Smooth muscle cell (in vitro differentiated cells): ENCODE results near the gene ETS1. TPM values are rescaled to one million over a fixed set of nuclear protein-coding genes. Genes with fewer than 3 reads are reported as not detected.
A peak's percentile ranks its signal among the peaks of the same experiment; 100 is the strongest.
"Not testable (repeated sequence)": the region's sequence is repeated elsewhere in the genome, so short reads cannot be mapped to it uniquely, and the experiment has no call there.

Source experiments
- DNase-seq: peaks from one replicate; lab custom pipeline; 2025; ENCODE audit not compliant: unreplicated experiment; lab: John Stamatoyannopoulos, UW
- H2AFZ ChIP-seq: fragments of 200-600 bp; sonication (generic); 2 replicates; pipeline ENCODE4 v1.6.0; 2016; ENCODE audit warnings: antibody characterized with exemption, low read depth, mild to moderate bottlenecking
- H3F3A ChIP-seq: fragments of 200-600 bp; sonication (generic); 2 replicates; pipeline ENCODE4 v1.6.0; 2017; ENCODE audit warnings: antibody characterized with exemption, low read depth
- H3K27ac ChIP-seq: fragments of 200-600 bp; sonication (generic); 2 replicates; pipeline ENCODE4 v1.5.1; 2016; ENCODE audit warnings: low read depth, mild to moderate bottlenecking
- H3K27me3 ChIP-seq: fragments of 200-600 bp; sonication (generic); 2 replicates; pipeline ENCODE4 v1.6.1; 2016; ENCODE audit warnings: low read depth, mild to moderate bottlenecking
- H3K36me3 ChIP-seq: fragments of 200-600 bp; sonication (generic); 2 replicates; pipeline ENCODE4 v1.5.1; 2016; ENCODE audit warnings: low read depth
- H3K4me1 ChIP-seq: fragments of 200-600 bp; sonication (generic); 2 replicates; pipeline ENCODE4 v1.5.1; 2016; ENCODE audit warnings: low read depth
- H3K4me2 ChIP-seq: fragments of 200-600 bp; sonication (generic); 2 replicates; pipeline ENCODE4 v1.6.0; 2016; ENCODE audit warnings: mild to moderate bottlenecking
- H3K4me3 ChIP-seq: fragments of 200-600 bp; sonication (generic); 2 replicates; pipeline ENCODE4 v1.5.1; 2016; ENCODE audit warnings: mild to moderate bottlenecking
- H3K79me2 ChIP-seq: fragments of 200-600 bp; sonication (generic); 2 replicates; pipeline ENCODE4 v1.6.0; 2016; ENCODE audit warnings: low read depth, mild to moderate bottlenecking
- H3K9ac ChIP-seq: fragments of 200-600 bp; sonication (generic); 2 replicates; pipeline ENCODE4 v1.6.0; 2016; ENCODE audit warnings: low read depth
- H3K9me3 ChIP-seq: fragments of 200-600 bp; sonication (generic); replicated peaks from 2 replicates; pipeline ENCODE4 v1.5.1; 2016; ENCODE audit warnings: low read depth
- H4K20me1 ChIP-seq: fragments of 200-600 bp; sonication (generic); 2 replicates; pipeline ENCODE4 v1.6.0; 2016; ENCODE audit warnings: low read depth
- CTCF ChIP-seq: fragments of 200-600 bp; sonication (generic); IDR thresholded peaks from 2 replicates; pipeline ENCODE4 v1.5.1; 2017; ENCODE audit warnings: borderline replicate concordance, mild to moderate bottlenecking, antibody characterized with exemption; ENCODE audit not compliant: insufficient read depth, poor library complexity, severe bottlenecking
- WGBS: methylation state at CpG from one replicate; pipeline ENCODE4 v1.1.7; 2016; ENCODE audit warnings: low lambda C conversion rate; 5-methylcytosine and 5-hydroxymethylcytosine counted together
- polyA plus RNA-seq: library from polyadenylated mRNA; unstranded; fragments of >200 nt; fragmentation: Nextera tagmentation; extraction: Ambion mirVana; gene quantifications from 2 replicates; pipeline ENCODE4 v1.2.1, GENCODE V29; 2016
- total RNA-seq: library from RNA; depleted of rRNA; stranded (reverse); fragments of >200 nt; gene quantifications from 2 replicates; pipeline ENCODE4 v1.2.3, GENCODE V29; 2014

The ETS1 gene
- total and polyA plus RNA-seq, 2 experiments from 2014 or later, result 4.1 to 22.8 TPM

GRCh38 chr11:128451652-128452470 lies 135.5 kb downstream of the ETS1 start:
- no peaks in the 10 kb centered on the region for H3K36me3 ChIP-seq
- no peaks in the 10 kb centered on the region for H4K20me1 ChIP-seq
- no peaks in the 10 kb centered on the region for H3K27me3 ChIP-seq
- WGBS, result 91% methylated on average over 26 of the region's 26 CpGs
- no peak overlapping the region for H3K27ac ChIP-seq
- H3F3A ChIP-seq, result peaks cover 9% of the 10 kb centered on the region
- H3K9me3 ChIP-seq, result no peaks in the 10 kb centered on the region
- no peaks in the 10 kb centered on the region for H3K79me2 ChIP-seq
- H3K4me2 ChIP-seq, result no peak overlapping the region
- TF ChIP-seq CTCF, result no peak
- H3K9ac ChIP-seq, result no peak overlapping the region
- no peak overlapping the region for H2AFZ ChIP-seq
- no peak for DNase-seq
- peaks cover 5% of the 10 kb centered on the region for H3K4me1 ChIP-seq
- no peak overlapping the region for H3K4me3 ChIP-seq

GRCh38 chr11:128450882-128451651 lies 136.3 kb downstream of the ETS1 start:
- Histone ChIP-seq H3K27ac (no peak overlapping the region), H4K20me1 (no peaks in the 10 kb centered on the region), H3K4me3 (no peak overlapping the region), H3K27me3 (no peaks in the 10 kb centered on the region), H3F3A (peaks cover 9% of the 10 kb centered on the region), H3K4me1 (peaks cover 5% of the 10 kb centered on the region), H3K36me3 (no peaks in the 10 kb centered on the region), H2AFZ (no peak overlapping the region), H3K4me2 (no peak overlapping the region), H3K9me3 (no peaks in the 10 kb centered on the region), H3K79me2 (no peaks in the 10 kb centered on the region), H3K9ac (no peak overlapping the region)
- no peak for DNase-seq
- no peak for TF ChIP-seq CTCF
- 98% methylated on average over 21 of the region's 21 CpGs for WGBS

GRCh38 chr11:128450425-128450824 lies 136.9 kb downstream of the ETS1 start:
- H3K9me3 ChIP-seq, H3K4me2 ChIP-seq, H3K27me3 ChIP-seq, H3F3A ChIP-seq, H3K27ac ChIP-seq, H4K20me1 ChIP-seq, H3K9ac ChIP-seq, H3K79me2 ChIP-seq, DNase-seq, H3K4me1 ChIP-seq, H2AFZ ChIP-seq, H3K36me3 ChIP-seq, H3K4me3 ChIP-seq: not testable (repeated sequence)
- WGBS, result 80% methylated on average over 4 of the region's 4 CpGs

DNA sequence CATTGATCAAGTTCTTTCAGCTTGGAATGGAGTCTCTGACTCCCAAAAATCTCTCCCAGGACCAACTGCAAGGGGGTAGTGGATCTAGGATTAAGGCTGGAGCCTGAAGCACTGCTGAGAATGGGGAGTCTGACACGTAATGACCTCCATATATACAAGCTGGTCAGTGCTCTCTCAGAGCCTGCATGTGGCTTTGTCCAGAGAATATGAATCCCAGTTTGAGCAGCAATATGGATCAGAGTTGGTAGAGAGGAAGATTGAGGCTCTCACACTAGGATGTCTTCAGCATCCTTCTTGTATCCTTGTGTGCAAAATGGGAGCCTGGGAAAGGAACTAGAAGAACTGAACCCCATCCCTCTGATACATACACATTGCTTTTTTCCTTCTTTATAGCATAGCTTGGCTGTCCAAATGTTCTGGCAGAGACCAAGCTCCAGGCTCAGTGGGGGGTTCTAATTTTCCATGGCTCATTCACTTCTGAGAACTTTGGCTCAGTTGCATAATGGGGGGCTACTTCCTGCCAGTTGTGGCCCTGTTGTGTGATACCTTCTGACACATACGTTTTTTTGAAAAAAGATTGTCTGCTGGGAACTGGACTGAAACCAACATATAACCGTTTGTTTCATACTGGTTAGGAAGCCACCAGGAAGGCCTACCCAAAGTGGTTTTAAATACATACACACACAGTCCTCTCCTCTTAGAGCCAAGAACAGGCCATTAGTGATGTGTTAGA lies 138.2 kb downstream of the ETS1 start:
- Histone ChIP-seq H3K4me2 (no peak overlapping the region), H3K79me2 (no peaks in the 10 kb centered on the region), H3K36me3 (no peaks in the 10 kb centered on the region), H3K27ac (peak overlapping the region; percentile 93), H3K9ac (peak overlapping the region; percentile 68), H2AFZ (no peak overlapping the region), H3K4me1 (peaks cover 5% of the 10 kb centered on the region), H3K4me3 (no peak overlapping the region), H4K20me1 (no peaks in the 10 kb centered on the region), H3K27me3 (no peaks in the 10 kb centered on the region), H3F3A (peaks cover 5% of the 10 kb centered on the region), H3K9me3 (no peaks in the 10 kb centered on the region)
- no peak for TF ChIP-seq CTCF
- DNase-seq, result no peak
- WGBS, result 83% methylated on average over 3 of the region's 3 CpGs
